Retinal pigment epithelial cell (primary cell): Measurements from ENCODE around the gene DPP3.

Experiments used
- DNase-seq: peaks from one replicate; pipeline ENCODE4 v3.0.0-alpha.2; 2010; ENCODE audit warnings: low read depth
- H3K4me3 ChIP-seq: 2 replicates; pipeline ENCODE4 v1.5.1; 2011; ENCODE audit warnings: mild to moderate bottlenecking, low read length, control low read depth, moderate library complexity
- TF ChIP-seq, protein P1 (sequence below): conservative IDR thresholded peaks from 2 replicates; pipeline ENCODE4 v1.5.1; 2011; ENCODE audit warnings: low read depth, low read length, control low read depth, inconsistent platforms

DPP3 gene

GRCh38 chr11:66472054-66472453 is 8.2 kb upstream of the DPP3 start:
- DNase-seq, result no peak
- TF ChIP-seq, protein P1, sequence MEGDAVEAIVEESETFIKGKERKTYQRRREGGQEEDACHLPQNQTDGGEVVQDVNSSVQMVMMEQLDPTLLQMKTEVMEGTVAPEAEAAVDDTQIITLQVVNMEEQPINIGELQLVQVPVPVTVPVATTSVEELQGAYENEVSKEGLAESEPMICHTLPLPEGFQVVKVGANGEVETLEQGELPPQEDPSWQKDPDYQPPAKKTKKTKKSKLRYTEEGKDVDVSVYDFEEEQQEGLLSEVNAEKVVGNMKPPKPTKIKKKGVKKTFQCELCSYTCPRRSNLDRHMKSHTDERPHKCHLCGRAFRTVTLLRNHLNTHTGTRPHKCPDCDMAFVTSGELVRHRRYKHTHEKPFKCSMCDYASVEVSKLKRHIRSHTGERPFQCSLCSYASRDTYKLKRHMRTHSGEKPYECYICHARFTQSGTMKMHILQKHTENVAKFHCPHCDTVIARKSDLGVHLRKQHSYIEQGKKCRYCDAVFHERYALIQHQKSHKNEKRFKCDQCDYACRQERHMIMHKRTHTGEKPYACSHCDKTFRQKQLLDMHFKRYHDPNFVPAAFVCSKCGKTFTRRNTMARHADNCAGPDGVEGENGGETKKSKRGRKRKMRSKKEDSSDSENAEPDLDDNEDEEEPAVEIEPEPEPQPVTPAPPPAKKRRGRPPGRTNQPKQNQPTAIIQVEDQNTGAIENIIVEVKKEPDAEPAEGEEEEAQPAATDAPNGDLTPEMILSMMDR, result no peak
- no peak overlapping the region for H3K4me3 ChIP-seq

DNA sequence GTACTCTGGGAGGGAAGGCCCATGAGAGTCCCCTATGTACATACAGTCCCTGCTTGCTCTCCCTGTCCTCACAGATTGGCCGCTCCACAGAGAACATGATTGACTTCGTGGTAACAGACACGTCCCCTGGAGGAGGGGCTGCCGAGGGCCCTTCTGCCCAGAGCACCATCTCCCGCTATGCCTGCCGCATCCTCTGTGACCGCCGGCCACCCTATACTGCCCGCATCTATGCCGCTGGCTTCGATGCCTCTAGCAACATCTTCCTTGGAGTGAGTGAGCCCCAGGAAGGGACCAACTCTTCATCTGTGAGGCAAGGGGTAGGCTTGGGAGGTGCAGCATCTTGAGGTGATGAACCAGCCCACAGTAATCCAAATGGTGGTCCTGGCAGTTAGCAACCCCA is 7.1 kb upstream of the DPP3 start:
- TF ChIP-seq, protein P1, result no peak
- no peak overlapping the region for H3K4me3 ChIP-seq
- DNase-seq, result no peak

DNA sequence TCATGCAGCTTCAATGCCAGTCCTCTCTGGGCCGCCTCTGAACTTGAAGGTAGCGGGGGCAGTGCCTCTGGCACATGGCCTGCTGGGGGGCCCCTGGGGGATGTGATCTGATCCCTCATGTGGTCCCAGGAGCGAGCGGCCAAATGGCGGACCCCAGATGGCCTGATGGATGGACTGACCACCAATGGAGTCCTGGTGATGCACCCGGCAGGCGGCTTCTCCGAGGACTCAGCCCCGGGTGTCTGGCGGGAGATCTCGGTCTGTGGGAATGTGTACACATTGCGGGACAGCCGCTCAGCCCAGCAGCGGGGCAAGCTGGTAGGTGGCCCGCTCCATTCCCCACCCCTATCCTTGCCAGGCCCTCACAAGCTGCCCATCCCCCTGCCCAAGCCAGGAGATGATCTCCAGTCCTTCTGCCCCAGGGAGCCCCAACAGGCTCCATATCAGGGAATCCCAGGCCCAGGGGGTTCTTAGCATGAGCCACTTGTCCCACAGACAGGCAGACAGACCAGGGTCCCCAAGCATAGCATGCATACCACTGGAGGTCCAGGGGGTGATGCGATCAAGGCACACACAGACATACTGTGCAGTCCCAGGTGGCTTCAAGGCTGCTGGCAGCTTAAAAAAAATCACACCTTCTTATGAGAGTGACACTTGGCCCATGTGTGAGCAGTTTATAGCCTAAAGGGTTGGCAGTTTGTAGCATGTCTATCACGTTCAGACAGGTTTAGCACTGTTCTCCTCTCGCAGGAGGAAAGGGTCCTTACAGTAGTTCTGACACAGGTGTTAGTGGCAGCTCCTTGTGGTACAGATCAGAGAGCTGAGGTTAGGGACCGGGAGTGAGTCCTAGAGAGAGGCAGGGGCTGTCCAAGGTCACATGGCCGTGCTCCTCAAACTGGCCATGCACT is 6.4 kb upstream of the DPP3 start:
- H3K4me3 ChIP-seq, result no peak overlapping the region
- TF ChIP-seq, protein P1, result no peak
- DNase-seq, result no peak

- DNase-seq, result no peak
- TF ChIP-seq, protein P1, result no peak
- no peak overlapping the region for H3K4me3 ChIP-seq
Measured at GRCh38 chr11:66475349-66476172, 4.7 kb upstream of the DPP3 start.

GRCh38 chr11:66476173-66476840 is 3.9 kb upstream of the DPP3 start:
- TF ChIP-seq, protein P1, result no peak
- no peak for DNase-seq
- H3K4me3 ChIP-seq, result no peak overlapping the region

DNA sequence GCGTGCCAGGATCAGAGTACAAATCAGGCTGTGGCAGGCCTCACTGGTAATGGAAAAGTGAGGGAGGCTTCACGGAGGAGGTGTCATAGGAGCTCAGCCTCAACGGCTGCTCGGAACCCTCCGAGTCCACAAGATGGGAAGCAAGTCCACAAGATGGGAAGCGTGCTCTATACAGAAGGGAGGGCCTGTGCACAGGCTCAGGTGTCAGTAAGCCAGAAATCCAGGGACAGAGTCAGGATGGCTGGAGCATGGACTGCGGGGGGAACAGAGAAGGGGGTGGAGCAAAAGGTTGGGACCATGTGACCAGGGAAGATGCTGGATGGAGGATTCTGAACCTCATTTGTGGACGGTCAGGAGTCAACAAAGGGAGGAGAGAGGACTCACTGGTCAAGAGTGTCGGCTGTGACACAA is 3.4 kb upstream of the DPP3 start:
- TF ChIP-seq, protein P1, result no peak
- H3K4me3 ChIP-seq, result no peak overlapping the region

More for the DNA sequence above, 3.4 kb upstream of the DPP3 start:
- DNase-seq, result no peak
